HepG2 (cell line): Measurements from ENCODE around the gene RBX1. TPM values are rescaled to one million over a fixed set of nuclear protein-coding genes. Genes with fewer than 3 reads are reported as not detected.

Experiments
- ARNTL ChIP-seq: sonication (generic); formaldehyde crosslinking; IDR thresholded peaks from 2 replicates; pipeline ENCODE4 v1.4.0; 2020; ENCODE audit warnings: mild to moderate bottlenecking, missing genetic modification reagents
- BRF2 ChIP-seq: sonication (generic); formaldehyde crosslinking; IDR thresholded peaks from 2 replicates; pipeline ENCODE4 v1.8.1; 2022; ENCODE audit warnings: mild to moderate bottlenecking, missing genetic modification reagents
- ELF3 ChIP-seq: IDR thresholded peaks from 2 replicates; pipeline ENCODE4 v1.6.1; 2016; ENCODE audit warnings: missing genetic modification reagents, missing compliant biosample characterization
- HMG20B ChIP-seq: conservative IDR thresholded peaks from 2 replicates; pipeline ENCODE4 v1.6.1; 2016; ENCODE audit warnings: missing genetic modification reagents, missing compliant biosample characterization
- HMGA1 ChIP-seq: sonication (generic); formaldehyde crosslinking; conservative IDR thresholded peaks from 2 replicates; pipeline ENCODE4 v1.4.0; 2020; ENCODE audit warnings: missing genetic modification reagents
- MBNL3 ChIP-seq: fragments of 250-450 bp; sonication (Bioruptor Pico); conservative IDR thresholded peaks from 2 replicates; pipeline ENCODE4 v1.8.0; 2022; ENCODE audit warnings: mild to moderate bottlenecking, inconsistent platforms
- MXD4 ChIP-seq: IDR thresholded peaks from 2 replicates; pipeline ENCODE4 v1.6.1; 2016; ENCODE audit warnings: mild to moderate bottlenecking, missing biosample characterization, missing genetic modification reagents
- SNAPC5 ChIP-seq: sonication (generic); formaldehyde crosslinking; IDR thresholded peaks from 2 replicates; pipeline ENCODE4 v1.8.1; 2023; ENCODE audit warnings: mild to moderate bottlenecking, missing genetic modification reagents, borderline replicate concordance
- UBTF ChIP-seq: sonication (generic); formaldehyde crosslinking; IDR thresholded peaks from 2 replicates; pipeline ENCODE4 v1.4.0; 2020; ENCODE audit warnings: mild to moderate bottlenecking, missing genetic modification reagents
- ZNF17 ChIP-seq: sonication (generic); formaldehyde crosslinking; IDR thresholded peaks from 2 replicates; pipeline ENCODE4 v1.5.0; 2020; ENCODE audit warnings: mild to moderate bottlenecking, missing genetic modification reagents
- ZNF205 ChIP-seq: IDR thresholded peaks from 2 replicates; pipeline ENCODE4 v1.6.1; 2018; ENCODE audit warnings: missing biosample characterization, missing genetic modification reagents
- ZNF224 ChIP-seq: sonication (generic); formaldehyde crosslinking; IDR thresholded peaks from 2 replicates; pipeline ENCODE4 v1.5.0; 2020; ENCODE audit warnings: mild to moderate bottlenecking, missing genetic modification reagents
- ZNF264 ChIP-seq: sonication (generic); formaldehyde crosslinking; IDR thresholded peaks from 2 replicates; pipeline ENCODE4 v1.4.0; 2020; ENCODE audit warnings: missing genetic modification reagents
- ZNF30 ChIP-seq: sonication (generic); formaldehyde crosslinking; IDR thresholded peaks from 2 replicates; pipeline ENCODE4 v1.5.0; 2020; ENCODE audit warnings: mild to moderate bottlenecking, missing genetic modification reagents
- ZNF709 ChIP-seq: sonication (generic); formaldehyde crosslinking; IDR thresholded peaks from 2 replicates; pipeline ENCODE4 v1.5.0; 2020; ENCODE audit warnings: mild to moderate bottlenecking, missing genetic modification reagents
- polyA plus RNA-seq, 8 experiments: library from polyadenylated mRNA; depleted of rRNA in 3 of 8; stranded (reverse) in 7 of 8; unstranded in 1 of 8; fragments of >200 nt; fragmentation: Illumina TruSeq in 4 of 8; extraction: Trizol in 4 of 8; gene quantifications; 2 replicates each; pipeline versions ENCODE4 v1.2.1 to v1.2.3, GENCODE V29; 2011 to 2016; ENCODE audit warnings: low read depth in 4 of 8, missing spikeins in 1 of 8, mixed read lengths in 1 of 8; ENCODE audit not compliant: insufficient read depth in 1 of 8
- total RNA-seq, 5 experiments: library from RNA; depleted of rRNA; stranded (reverse); fragments of >200 nt; fragmentation: Illumina TruSeq; extraction: Trizol; gene quantifications; 2 replicates each; pipeline ENCODE4 v1.2.3, GENCODE V29; 2016; ENCODE audit warnings: low read depth in 1 of 5
- TF ChIP-seq, protein P1 (sequence below): sonication (generic); formaldehyde crosslinking; IDR thresholded peaks from 2 replicates; pipeline ENCODE4 v1.4.0; 2020; ENCODE audit warnings: low read depth, missing genetic modification reagents
- TF ChIP-seq, protein P2 (sequence below): IDR thresholded peaks from 2 replicates; pipeline ENCODE4 v1.6.1; 2016; ENCODE audit warnings: missing biosample characterization, missing genetic modification reagents, low read depth
- TF ChIP-seq, protein P3 (sequence below): sonication (generic); formaldehyde crosslinking; IDR thresholded peaks from 2 replicates; pipeline ENCODE4 v1.4.0; 2020; ENCODE audit warnings: missing genetic modification reagents

RBX1 gene
- total and polyA plus RNA-seq, 2 of the 13 experiments (the other 11 are each of a cell fraction or from before 2014, with no cell fraction given): 84.9 to 90.2 TPM

DNA sequence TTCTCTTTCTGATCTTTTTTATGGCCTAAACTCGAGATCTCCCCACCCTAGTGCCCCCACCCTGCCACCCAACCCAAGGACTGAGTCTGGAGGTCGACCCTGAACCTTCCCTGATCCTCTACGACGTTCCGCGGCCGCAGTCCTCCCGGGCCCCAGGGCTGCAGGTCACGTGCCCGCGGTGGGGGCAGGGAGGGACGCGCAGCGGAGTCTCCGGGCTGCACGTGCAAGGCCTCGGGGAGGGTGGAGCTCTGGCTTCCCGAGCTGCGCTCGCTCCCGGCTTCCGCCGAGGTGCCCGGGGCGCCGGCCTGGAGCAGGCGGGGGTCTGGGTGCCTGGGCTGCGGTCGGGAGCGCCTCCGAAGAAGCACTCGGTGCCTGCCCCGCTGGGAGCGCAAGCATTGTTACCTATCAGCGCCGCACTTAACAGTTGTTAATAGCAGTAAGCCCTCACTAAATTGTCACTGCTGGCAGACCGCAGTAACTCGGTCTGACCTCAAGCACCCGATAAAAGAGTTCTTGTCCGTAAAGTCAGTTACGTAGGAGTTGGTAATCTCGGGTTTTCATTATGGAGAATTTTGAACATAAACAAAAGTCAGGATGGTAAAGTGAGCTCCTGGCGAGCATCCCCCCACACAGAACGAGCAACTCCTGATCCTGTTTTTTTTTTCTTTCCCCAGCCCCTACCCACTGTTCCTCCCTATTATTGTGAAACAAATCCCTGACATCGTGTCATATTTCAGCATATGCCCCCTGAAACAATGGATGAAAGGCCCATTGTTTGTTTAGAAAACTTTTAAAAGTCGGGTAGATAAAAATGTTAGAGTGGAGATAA is 71.5 kb downstream of the RBX1 start (continued):
- TF ChIP-seq, protein P1, sequence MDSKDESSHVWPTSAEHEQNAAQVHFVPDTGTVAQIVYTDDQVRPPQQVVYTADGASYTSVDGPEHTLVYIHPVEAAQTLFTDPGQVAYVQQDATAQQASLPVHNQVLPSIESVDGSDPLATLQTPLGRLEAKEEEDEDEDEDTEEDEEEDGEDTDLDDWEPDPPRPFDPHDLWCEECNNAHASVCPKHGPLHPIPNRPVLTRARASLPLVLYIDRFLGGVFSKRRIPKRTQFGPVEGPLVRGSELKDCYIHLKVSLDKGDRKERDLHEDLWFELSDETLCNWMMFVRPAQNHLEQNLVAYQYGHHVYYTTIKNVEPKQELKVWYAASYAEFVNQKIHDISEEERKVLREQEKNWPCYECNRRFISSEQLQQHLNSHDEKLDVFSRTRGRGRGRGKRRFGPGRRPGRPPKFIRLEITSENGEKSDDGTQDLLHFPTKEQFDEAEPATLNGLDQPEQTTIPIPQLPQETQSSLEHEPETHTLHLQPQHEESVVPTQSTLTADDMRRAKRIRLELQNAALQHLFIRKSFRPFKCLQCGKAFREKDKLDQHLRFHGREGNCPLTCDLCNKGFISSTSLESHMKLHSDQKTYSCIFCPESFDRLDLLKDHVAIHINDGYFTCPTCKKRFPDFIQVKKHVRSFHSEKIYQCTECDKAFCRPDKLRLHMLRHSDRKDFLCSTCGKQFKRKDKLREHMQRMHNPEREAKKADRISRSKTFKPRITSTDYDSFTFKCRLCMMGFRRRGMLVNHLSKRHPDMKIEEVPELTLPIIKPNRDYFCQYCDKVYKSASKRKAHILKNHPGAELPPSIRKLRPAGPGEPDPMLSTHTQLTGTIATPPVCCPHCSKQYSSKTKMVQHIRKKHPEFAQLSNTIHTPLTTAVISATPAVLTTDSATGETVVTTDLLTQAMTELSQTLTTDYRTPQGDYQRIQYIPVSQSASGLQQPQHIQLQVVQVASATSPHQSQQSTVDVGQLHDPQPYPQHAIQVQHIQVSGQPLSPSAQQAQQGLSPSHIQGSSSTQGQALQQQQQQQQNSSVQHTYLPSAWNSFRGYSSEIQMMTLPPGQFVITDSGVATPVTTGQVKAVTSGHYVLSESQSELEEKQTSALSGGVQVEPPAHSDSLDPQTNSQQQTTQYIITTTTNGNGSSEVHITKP (CRISPR knock-in tag): 0 out of 2 replicates have a peak, but pooled peaks have one; percentile 24
- TF ChIP-seq ELF3 (CRISPR knock-in tag) (peak; percentile 55; the same call in 1 of the 2 replicates), ARNTL (CRISPR knock-in tag) (peak; percentile 99), UBTF (CRISPR knock-in tag) (peak; percentile 98), ZNF205 (CRISPR knock-in tag) (peak; percentile 71; the same call in 1 of the 2 replicates), ZNF709 (CRISPR knock-in tag) (peak; percentile 75; the same call in 1 of the 2 replicates), MXD4 (CRISPR knock-in tag) (peak; percentile 69), HMG20B (CRISPR knock-in tag) (0 out of 2 replicates have a peak, but pooled peaks have one; percentile 52), MBNL3 (CRISPR knock-in tag) (no peak), BRF2 (CRISPR knock-in tag) (peak; percentile 66), ZNF224 (CRISPR knock-in tag) (no peak; the same call in 1 of the 2 replicates), ZNF264 (no peak), ZNF17 (CRISPR knock-in tag) (no peak), SNAPC5 (CRISPR knock-in tag) (no peak), HMGA1 (CRISPR knock-in tag) (no peak), ZNF30 (CRISPR knock-in tag) (no peak)
- TF ChIP-seq, protein P2, sequence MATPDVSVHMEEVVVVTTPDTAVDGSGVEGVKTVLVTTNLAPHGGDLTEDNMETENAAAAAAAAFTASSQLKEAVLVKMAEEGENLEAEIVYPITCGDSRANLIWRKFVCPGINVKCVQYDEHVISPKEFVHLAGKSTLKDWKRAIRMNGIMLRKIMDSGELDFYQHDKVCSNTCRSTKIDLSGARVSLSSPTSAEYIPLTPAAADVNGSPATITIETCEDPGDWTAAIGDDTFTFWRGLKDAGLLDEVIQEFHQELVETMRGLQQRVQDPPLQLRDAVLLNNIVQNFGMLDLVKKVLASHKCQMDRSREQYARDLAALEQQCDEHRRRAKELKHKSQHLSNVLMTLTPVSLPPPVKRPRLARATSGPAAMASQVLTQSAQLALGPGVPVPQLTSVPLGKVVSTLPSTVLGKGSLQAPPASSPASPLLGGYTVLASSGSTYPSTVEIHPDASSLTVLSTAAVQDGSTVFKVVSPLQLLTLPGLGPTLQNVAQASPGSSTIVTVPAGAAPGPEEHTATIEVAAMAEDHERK (CRISPR knock-in tag): peak; percentile 52; the same call in 1 of the 2 replicates
- TF ChIP-seq, protein P3, sequence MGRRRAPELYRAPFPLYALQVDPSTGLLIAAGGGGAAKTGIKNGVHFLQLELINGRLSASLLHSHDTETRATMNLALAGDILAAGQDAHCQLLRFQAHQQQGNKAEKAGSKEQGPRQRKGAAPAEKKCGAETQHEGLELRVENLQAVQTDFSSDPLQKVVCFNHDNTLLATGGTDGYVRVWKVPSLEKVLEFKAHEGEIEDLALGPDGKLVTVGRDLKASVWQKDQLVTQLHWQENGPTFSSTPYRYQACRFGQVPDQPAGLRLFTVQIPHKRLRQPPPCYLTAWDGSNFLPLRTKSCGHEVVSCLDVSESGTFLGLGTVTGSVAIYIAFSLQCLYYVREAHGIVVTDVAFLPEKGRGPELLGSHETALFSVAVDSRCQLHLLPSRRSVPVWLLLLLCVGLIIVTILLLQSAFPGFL (CRISPR knock-in tag): no peak
